Esophagus (tissue), 2 donors: ENCODE results near the gene TMEM135. TPM values are rescaled to one million over a fixed set of nuclear protein-coding genes. Genes with fewer than 3 reads are reported as not detected.

Experiments used
- H3K27ac ChIP-seq, 2 donors: one replicate each; pipeline ENCODE4 v1.5.1; 2013; ENCODE audit warnings: low read depth in 2 of 2, mild to moderate bottlenecking in 2 of 2, inconsistent platforms in 1 of 2, low read length in 1 of 2, moderate library complexity in 1 of 2
- H3K27me3 ChIP-seq, 2 donors: one replicate each; pipeline ENCODE4 v1.6.1; 2013; ENCODE audit warnings: low read length in 2 of 2, control low read depth in 1 of 2, mild to moderate bottlenecking in 1 of 2; ENCODE audit not compliant: insufficient read depth in 2 of 2, control insufficient read depth in 1 of 2
- H3K36me3 ChIP-seq, 2 donors: one replicate each; pipeline ENCODE4 v1.6.1; 2013; ENCODE audit warnings: low read length in 1 of 2; ENCODE audit not compliant: control insufficient read depth in 2 of 2, insufficient read depth in 2 of 2
- H3K4me1 ChIP-seq, 2 donors: one replicate each; pipeline ENCODE4 v1.6.1; 2013; ENCODE audit warnings: low read length in 1 of 2; ENCODE audit not compliant: control insufficient read depth in 2 of 2, insufficient read depth in 2 of 2
- H3K4me3 ChIP-seq, 2 donors: one replicate each; pipeline ENCODE4 v1.5.1; 2013; ENCODE audit warnings: low read length in 2 of 2, mild to moderate bottlenecking in 2 of 2, low read depth in 1 of 2, moderate library complexity in 1 of 2
- H3K9me3 ChIP-seq, 2 donors: one replicate each; pipeline ENCODE4 v1.6.1; 2013; ENCODE audit warnings: mild to moderate bottlenecking in 2 of 2, low read depth in 1 of 2, low read length in 1 of 2, moderate library complexity in 1 of 2; ENCODE audit not compliant: control insufficient read depth in 2 of 2, insufficient read depth in 1 of 2
- WGBS, 2 donors: extraction: QIAGEN DNeasy Blood & Tissue Kit; methylation state at CpG; one replicate each; pipeline ENCODE4 v1.1.7; 2013; 5-methylcytosine and 5-hydroxymethylcytosine counted together
- polyA plus RNA-seq, 2 donors: library from polyadenylated mRNA; stranded (reverse); fragments of 200-250 nt; gene quantifications; one replicate each; pipeline ENCODE4 v1.2.3, GENCODE V29; 2013
- donor health status: healthy with polysubstance abuse.
- donor health status: Bipolar disorder and iron deficiency.

TMEM135 gene
- polyA plus RNA-seq, 2 donors = 2.2 to 2.6 TPM

GRCh38 chr11:87223816-87224215 is 186.1 kb downstream of the TMEM135 start:
- no peaks in the 10 kb centered on the region for H3K36me3 ChIP-seq
- H3K27ac ChIP-seq = no peak overlapping the region
- no peaks in the 10 kb centered on the region for H3K27me3 ChIP-seq
- H3K9me3 ChIP-seq = no peaks in the 10 kb centered on the region
- H3K4me1 ChIP-seq = no peaks in the 10 kb centered on the region
- H3K4me3 ChIP-seq = no peak overlapping the region
- 95 to 98% methylated on average over 2 of the region's 2 CpGs for WGBS, 2 donors

GRCh38 chr11:87224486-87224885 is 186.8 kb downstream of the TMEM135 start:
- Histone ChIP-seq H3K27me3 (no peaks in the 10 kb centered on the region), H3K36me3 (no peaks in the 10 kb centered on the region), H3K27ac (no peak overlapping the region), H3K4me3 (no peak overlapping the region), H3K4me1 (no peaks in the 10 kb centered on the region), H3K9me3 (no peaks in the 10 kb centered on the region)
- WGBS, 2 donors = 63 to 67% methylated on average over 1 of the region's 1 CpG

DNA sequence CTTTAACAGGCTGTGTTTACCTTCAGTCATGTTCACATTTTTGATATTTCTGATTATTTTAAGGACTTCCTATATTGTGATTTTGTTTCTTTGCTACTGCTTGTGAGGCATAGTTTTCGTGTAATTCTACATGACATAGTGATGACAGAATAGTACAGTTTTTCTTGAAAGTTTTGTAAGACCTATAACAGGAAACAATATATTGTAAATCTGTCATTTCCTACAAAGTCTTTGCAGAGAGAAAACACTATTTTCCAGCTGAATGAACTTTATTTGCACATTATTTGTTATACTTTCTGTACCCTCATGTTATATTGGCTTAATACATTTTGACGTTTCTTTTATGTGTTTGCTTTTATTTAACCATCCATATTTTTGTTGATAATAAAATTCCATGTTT is 191.1 kb downstream of the TMEM135 start:
- Histone ChIP-seq H3K4me1 (no peaks in the 10 kb centered on the region), H3K4me3 (no peak overlapping the region), H3K9me3 (peaks cover 0 to 2% of the 10 kb centered on the region in 2 donors), H3K27ac (no peak overlapping the region), H3K36me3 (no peaks in the 10 kb centered on the region), H3K27me3 (no peaks in the 10 kb centered on the region)
- WGBS, 2 donors = 62 to 66% methylated on average over 2 of the region's 2 CpGs

DNA sequence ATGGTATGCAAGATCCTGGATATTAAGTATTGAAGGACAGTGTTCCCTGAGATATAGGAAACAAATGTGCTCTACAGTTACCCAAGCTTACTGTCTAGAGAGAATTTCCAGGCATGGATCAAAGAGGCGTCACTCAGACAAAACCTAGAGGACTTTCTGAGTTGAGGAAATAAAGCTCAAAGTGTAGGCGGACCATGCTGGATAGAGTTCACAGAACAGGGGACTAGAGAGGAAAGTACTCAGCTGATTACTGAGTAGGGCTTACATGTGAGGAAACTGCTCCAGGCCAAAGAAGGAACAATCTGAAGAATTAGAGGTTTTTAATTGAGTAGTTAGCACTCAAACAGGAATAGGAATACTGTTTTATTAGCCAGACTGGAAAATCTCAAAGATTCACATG is 193.3 kb downstream of the TMEM135 start:
- H3K4me3 ChIP-seq = no peak overlapping the region
- no peak overlapping the region for H3K27ac ChIP-seq
- WGBS, 2 donors = 92 to 96% methylated on average over 2 of the region's 2 CpGs

GRCh38 chr11:87232320-87232719 is 194.6 kb downstream of the TMEM135 start:
- Histone ChIP-seq H3K27ac (no peak overlapping the region), H3K4me3 (no peak overlapping the region), H3K9me3 (peaks cover 0 to 2% of the 10 kb centered on the region in 2 donors), H3K4me1 (no peaks in the 10 kb centered on the region), H3K36me3 (no peaks in the 10 kb centered on the region), H3K27me3 (no peaks in the 10 kb centered on the region)
- 93 to 98% methylated on average over 1 of the region's 1 CpG for WGBS, 2 donors

More for the DNA sequence above, 193.3 kb downstream of the TMEM135 start:
- Histone ChIP-seq H3K27me3 (no peaks in the 10 kb centered on the region), H3K36me3 (no peaks in the 10 kb centered on the region), H3K9me3 (peaks cover 0 to 2% of the 10 kb centered on the region in 2 donors), H3K4me1 (no peaks in the 10 kb centered on the region)

- 87 to 90% methylated on average over 1 of the region's 1 CpG for WGBS, 2 donors
- no peaks in the 10 kb centered on the region for H3K4me1 ChIP-seq
- no peak overlapping the region for H3K4me3 ChIP-seq
- no peak overlapping the region for H3K27ac ChIP-seq
- peaks cover 0 to 2% of the 10 kb centered on the region in 2 donors for H3K9me3 ChIP-seq
- H3K36me3 ChIP-seq = no peaks in the 10 kb centered on the region
- no peaks in the 10 kb centered on the region for H3K27me3 ChIP-seq
These were observed 197.6 kb downstream of the TMEM135 start for GRCh38 chr11:87235366-87235765.

GRCh38 chr11:87236368-87236767 is 198.6 kb downstream of the TMEM135 start:
- no peaks in the 10 kb centered on the region for H3K27me3 ChIP-seq
- H3K27ac ChIP-seq = no peak overlapping the region
- 65 to 78% methylated on average over 2 of the region's 2 CpGs for WGBS, 2 donors
- H3K36me3 ChIP-seq = no peaks in the 10 kb centered on the region
- no peak overlapping the region for H3K4me3 ChIP-seq
- peaks cover 0 to 2% of the 10 kb centered on the region in 2 donors for H3K9me3 ChIP-seq
- no peaks in the 10 kb centered on the region for H3K4me1 ChIP-seq

- H3K27ac ChIP-seq = no peak overlapping the region
- H3K4me1 ChIP-seq = no peaks in the 10 kb centered on the region
- H3K36me3 ChIP-seq = no peaks in the 10 kb centered on the region
- WGBS, 2 donors = 63 to 70% methylated on average over 2 of the region's 2 CpGs
- no peaks in the 10 kb centered on the region for H3K9me3 ChIP-seq
- H3K27me3 ChIP-seq = no peaks in the 10 kb centered on the region
- H3K4me3 ChIP-seq = no peak overlapping the region
These were observed 201.3 kb downstream of the TMEM135 start for GRCh38 chr11:87239001-87239400.

DNA sequence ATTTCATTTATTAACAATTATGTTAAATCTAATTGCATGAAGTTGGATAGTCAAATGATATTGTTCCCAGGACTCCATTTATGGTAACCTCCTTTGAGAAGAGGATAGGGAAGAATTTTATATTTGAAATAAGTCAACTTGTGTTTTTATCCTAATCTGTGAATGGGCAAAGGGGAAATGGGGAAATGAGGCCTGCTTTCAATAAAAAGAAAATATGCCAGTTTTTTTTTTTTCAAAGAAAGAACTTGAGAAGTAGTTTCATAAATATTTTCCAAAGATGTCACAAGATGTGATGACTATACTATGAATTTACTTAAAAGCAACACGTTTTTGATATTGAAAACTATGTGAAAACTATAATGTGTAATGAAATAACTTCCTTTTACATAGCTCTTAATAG is 201.8 kb downstream of the TMEM135 start:
- 58 to 65% methylated on average over 1 of the region's 1 CpG for WGBS, 2 donors
- no peaks in the 10 kb centered on the region for H3K27me3 ChIP-seq
- H3K36me3 ChIP-seq = no peaks in the 10 kb centered on the region
- no peak overlapping the region for H3K4me3 ChIP-seq
- H3K27ac ChIP-seq = no peak overlapping the region
- no peaks in the 10 kb centered on the region for H3K4me1 ChIP-seq
- H3K9me3 ChIP-seq = no peaks in the 10 kb centered on the region

- no peaks in the 10 kb centered on the region for H3K9me3 ChIP-seq
- H3K4me1 ChIP-seq = no peaks in the 10 kb centered on the region
- no peaks in the 10 kb centered on the region for H3K36me3 ChIP-seq
- H3K27ac ChIP-seq = no peak overlapping the region
- no peaks in the 10 kb centered on the region for H3K27me3 ChIP-seq
- H3K4me3 ChIP-seq = no peak overlapping the region
- WGBS, 2 donors = 72 to 81% methylated on average over 4 of the region's 4 CpGs
These were observed 213.8 kb downstream of the TMEM135 start for GRCh38 chr11:87251560-87251959.
